Measurements from ENCODE around the gene ST3GAL3. TPM values are rescaled to one million over a fixed set of nuclear protein-coding genes. Genes with fewer than 3 reads are reported as not detected.
A peak's percentile ranks its signal among the peaks of the same experiment; 100 is the strongest.

The ST3GAL3 gene
- total RNA-seq, 1 donor from 2014 or later: 24.4 TPM

GRCh38 chr1:43880604-43881003, 173.3 kb downstream of the ST3GAL3 start:
- peaks cover under 1% of the 10 kb centered on the region for H3K9me3 Mint-ChIP-seq
- H3K36me3 Mint-ChIP-seq: peaks cover 1% of the 10 kb centered on the region
- no peak for TF ChIP-seq CTCF (conservative IDR thresholded peaks at IDR 0.05)
- H3K4me1 Mint-ChIP-seq (ENCODE audit: unreplicated experiment): peaks cover 7% of the 10 kb centered on the region
- DNase-seq (ENCODE audit: extremely low spot score, unreplicated experiment): no peak
- no peaks in the 10 kb centered on the region for H3K27me3 Mint-ChIP-seq
- H3K27ac Mint-ChIP-seq: no peak overlapping the region
- no peak overlapping the region for H3K4me3 Mint-ChIP-seq

DNA sequence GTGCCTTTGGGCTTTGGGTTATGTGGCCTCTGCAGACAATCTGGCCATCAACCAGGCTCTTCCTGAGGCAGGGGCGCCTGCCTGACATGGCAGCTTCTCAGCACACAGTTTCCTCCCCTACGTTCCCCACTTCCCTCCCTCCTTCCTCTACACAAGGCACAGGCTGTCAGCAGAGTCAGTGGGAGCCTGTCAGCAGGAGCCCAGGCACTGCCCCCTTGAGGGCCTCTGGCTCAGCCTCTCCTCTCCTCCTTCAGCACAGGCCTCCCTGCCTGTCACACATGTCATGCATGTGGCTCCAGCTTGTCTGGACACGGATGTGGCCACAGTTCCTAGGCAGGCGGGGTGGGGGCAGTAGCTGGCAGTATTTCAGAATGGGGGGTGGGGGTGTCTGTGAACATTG, 174.1 kb downstream of the ST3GAL3 start:
- H3K4me1 Mint-ChIP-seq (ENCODE audit: unreplicated experiment): peaks cover 11% of the 10 kb centered on the region
- H3K36me3 Mint-ChIP-seq: peaks cover 4% of the 10 kb centered on the region
- no peak overlapping the region for H3K4me3 Mint-ChIP-seq
- no peaks in the 10 kb centered on the region for H3K27me3 Mint-ChIP-seq
- DNase-seq (ENCODE audit: extremely low spot score, unreplicated experiment): no peak
- H3K27ac Mint-ChIP-seq: no peak overlapping the region
- H3K9me3 Mint-ChIP-seq: peaks cover 4% of the 10 kb centered on the region
- no peak for TF ChIP-seq CTCF (conservative IDR thresholded peaks at IDR 0.05)

- peaks cover 4% of the 10 kb centered on the region for H3K9me3 Mint-ChIP-seq
- no peak for TF ChIP-seq CTCF (conservative IDR thresholded peaks at IDR 0.05)
- peaks cover 4% of the 10 kb centered on the region for H3K36me3 Mint-ChIP-seq
- H3K27ac Mint-ChIP-seq: no peak overlapping the region
- no peak for DNase-seq (ENCODE audit: extremely low spot score, unreplicated experiment)
- H3K4me3 Mint-ChIP-seq: no peak overlapping the region
- peaks cover 11% of the 10 kb centered on the region for H3K4me1 Mint-ChIP-seq (ENCODE audit: unreplicated experiment)
- no peaks in the 10 kb centered on the region for H3K27me3 Mint-ChIP-seq
Observed at GRCh38 chr1:43882763-43883162, 175.4 kb downstream of the ST3GAL3 start.

- Mint-ChIP-seq H3K9me3 (peaks cover 4% of the 10 kb centered on the region), H3K4me3 (no peak overlapping the region), H3K4me1 (ENCODE audit: unreplicated experiment) (peaks cover 11% of the 10 kb centered on the region), H3K27me3 (no peaks in the 10 kb centered on the region), H3K36me3 (peaks cover 4% of the 10 kb centered on the region), H3K27ac (no peak overlapping the region)
- DNase-seq (ENCODE audit: extremely low spot score, unreplicated experiment): no peak
- no peak for TF ChIP-seq CTCF (conservative IDR thresholded peaks at IDR 0.05)
Observed at GRCh38 chr1:43883321-43883720, 176.0 kb downstream of the ST3GAL3 start.

GRCh38 chr1:43885279-43885801, 178.0 kb downstream of the ST3GAL3 start:
- Mint-ChIP-seq H3K9me3 (peaks cover 4% of the 10 kb centered on the region), H3K4me3 (peak overlapping the region; percentile 42), H3K27me3 (no peaks in the 10 kb centered on the region), H3K4me1 (ENCODE audit: unreplicated experiment) (peaks cover 11% of the 10 kb centered on the region), H3K36me3 (peaks cover 4% of the 10 kb centered on the region), H3K27ac (peak overlapping the region; percentile 97)
- TF ChIP-seq CTCF (conservative IDR thresholded peaks at IDR 0.05): no peak
- DNase-seq (ENCODE audit: extremely low spot score, unreplicated experiment): no peak

GRCh38 chr1:43887748-43888147, 180.4 kb downstream of the ST3GAL3 start:
- Mint-ChIP-seq H3K27me3 (no peaks in the 10 kb centered on the region), H3K4me3 (no peak overlapping the region), H3K27ac (no peak overlapping the region), H3K9me3 (peaks cover 4% of the 10 kb centered on the region), H3K36me3 (peaks cover 4% of the 10 kb centered on the region), H3K4me1 (ENCODE audit: unreplicated experiment) (peaks cover 11% of the 10 kb centered on the region)
- no peak for DNase-seq (ENCODE audit: extremely low spot score, unreplicated experiment)
- TF ChIP-seq CTCF (conservative IDR thresholded peaks at IDR 0.05): no peak
